SJCRH30 (cell line): ENCODE measurements around the gene PARD3. TPM values are rescaled to one million over a fixed set of nuclear protein-coding genes. Genes with fewer than 3 reads are reported as not detected.

Source experiments
- DNase-seq, 2 experiments: peaks; one replicate each; pipeline ENCODE4 v3.0.0-alpha.2; 2015 to 2020
- H3K27ac ChIP-seq: fragments of 250-450 bp; sonication (Bioruptor Pico); 2 replicates; pipeline ENCODE4 v1.5.1; 2020; ENCODE audit warnings: mild to moderate bottlenecking, moderate library complexity
- H3K27me3 ChIP-seq: fragments of 250-450 bp; sonication (Bioruptor Pico); 2 replicates; pipeline ENCODE4 v1.5.1; 2020; ENCODE audit warnings: mild to moderate bottlenecking, moderate library complexity
- H3K36me3 ChIP-seq: fragments of 250-450 bp; sonication (Bioruptor Pico); 2 replicates; pipeline ENCODE4 v1.5.1; 2020; ENCODE audit warnings: mild to moderate bottlenecking, moderate library complexity
- H3K4me1 ChIP-seq: fragments of 250-450 bp; sonication (Bioruptor Pico); 2 replicates; pipeline ENCODE4 v1.5.1; 2020; ENCODE audit warnings: mild to moderate bottlenecking, moderate library complexity
- H3K4me3 ChIP-seq: fragments of 250-450 bp; sonication (Bioruptor Pico); 2 replicates; pipeline ENCODE4 v1.5.1; 2020; ENCODE audit warnings: mild to moderate bottlenecking, moderate library complexity
- H3K9me3 ChIP-seq: fragments of 250-450 bp; sonication (Bioruptor Pico); replicated peaks from 2 replicates; pipeline ENCODE4 v1.5.1; 2020; ENCODE audit warnings: mild to moderate bottlenecking, moderate library complexity
- total RNA-seq: library from RNA; depleted of rRNA; stranded (reverse); fragments of >200 nt; shearing (Covaris generic); gene quantifications from 2 replicates; pipeline ENCODE4 v1.2.3, GENCODE V29; 2014

Gene PARD3
- total RNA-seq, 1 experiment from 2014 or later = 58.7 TPM

- Histone ChIP-seq H3K36me3 (no peaks in the 10 kb centered on the region), H3K27me3 (no peaks in the 10 kb centered on the region)
- DNase-seq = no peak
These were observed 338.5 kb downstream of the PARD3 start for GRCh38 chr10:34476608-34477007.

GRCh38 chr10:34475786-34476185 lies 339.3 kb downstream of the PARD3 start:
- Histone ChIP-seq H3K4me3 (no peak overlapping the region), H3K27ac (no peak overlapping the region), H3K4me1 (peaks cover 6% of the 10 kb centered on the region; the same call in 1 of the 2 replicates), H3K9me3 (no peaks in the 10 kb centered on the region), H3K27me3 (no peaks in the 10 kb centered on the region), H3K36me3 (no peaks in the 10 kb centered on the region)
- no peak for DNase-seq

More at GRCh38 chr10:34476608-34477007, 338.5 kb downstream of the PARD3 start:
- Histone ChIP-seq H3K4me3 (no peak overlapping the region), H3K9me3 (no peaks in the 10 kb centered on the region), H3K27ac (no peak overlapping the region), H3K4me1 (peaks cover 6% of the 10 kb centered on the region; the same call in 1 of the 2 replicates)

GRCh38 chr10:34475274-34475646 lies 339.8 kb downstream of the PARD3 start:
- no peaks in the 10 kb centered on the region for H3K9me3 ChIP-seq
- no peak overlapping the region for H3K27ac ChIP-seq
- DNase-seq = no peak
- H3K27me3 ChIP-seq = no peaks in the 10 kb centered on the region
- no peak overlapping the region for H3K4me3 ChIP-seq
- peaks cover 6% of the 10 kb centered on the region; the same call in 1 of the 2 replicates for H3K4me1 ChIP-seq
- no peaks in the 10 kb centered on the region for H3K36me3 ChIP-seq

GRCh38 chr10:34474555-34475273 lies 340.4 kb downstream of the PARD3 start:
- H3K27me3 ChIP-seq = no peaks in the 10 kb centered on the region
- no peaks in the 10 kb centered on the region for H3K9me3 ChIP-seq
- H3K27ac ChIP-seq = no peak overlapping the region
- no peak for DNase-seq
- peaks cover 6% of the 10 kb centered on the region; the same call in 1 of the 2 replicates for H3K4me1 ChIP-seq
- H3K4me3 ChIP-seq = no peak overlapping the region
- no peaks in the 10 kb centered on the region for H3K36me3 ChIP-seq

GRCh38 chr10:34474009-34474376 lies 341.1 kb downstream of the PARD3 start:
- no peaks in the 10 kb centered on the region for H3K36me3 ChIP-seq
- H3K27me3 ChIP-seq = no peaks in the 10 kb centered on the region
- H3K4me3 ChIP-seq = no peak overlapping the region
- peaks cover 6% of the 10 kb centered on the region; the same call in 1 of the 2 replicates for H3K4me1 ChIP-seq
- no peak for DNase-seq
- no peaks in the 10 kb centered on the region for H3K9me3 ChIP-seq
- no peak overlapping the region for H3K27ac ChIP-seq

- Histone ChIP-seq H3K4me3 (no peak overlapping the region), H3K36me3 (no peaks in the 10 kb centered on the region), H3K4me1 (peaks cover 6% of the 10 kb centered on the region; the same call in 1 of the 2 replicates), H3K27ac (no peak overlapping the region), H3K9me3 (no peaks in the 10 kb centered on the region), H3K27me3 (no peaks in the 10 kb centered on the region)
- DNase-seq = peak; percentile 34 to 66
These were observed 341.7 kb downstream of the PARD3 start for GRCh38 chr10:34473174-34474008.

GRCh38 chr10:34470307-34470706 lies 344.8 kb downstream of the PARD3 start:
- Histone ChIP-seq H3K36me3 (no peaks in the 10 kb centered on the region), H3K27ac (no peak overlapping the region), H3K27me3 (no peaks in the 10 kb centered on the region), H3K4me1 (peaks cover 6% of the 10 kb centered on the region; the same call in 1 of the 2 replicates), H3K4me3 (no peak overlapping the region), H3K9me3 (no peaks in the 10 kb centered on the region)
- no peak for DNase-seq

- Histone ChIP-seq H3K4me3 (no peak overlapping the region), H3K36me3 (no peaks in the 10 kb centered on the region), H3K27ac (no peak overlapping the region), H3K27me3 (no peaks in the 10 kb centered on the region), H3K4me1 (peaks cover 6% of the 10 kb centered on the region; the same call in 1 of the 2 replicates), H3K9me3 (no peaks in the 10 kb centered on the region)
- DNase-seq = no peak
These were observed 345.6 kb downstream of the PARD3 start for GRCh38 chr10:34469446-34469845.

- H3K4me1 ChIP-seq = no peaks in the 10 kb centered on the region
- H3K36me3 ChIP-seq = no peaks in the 10 kb centered on the region
- DNase-seq = no peak
- H3K9me3 ChIP-seq = no peaks in the 10 kb centered on the region
- no peak overlapping the region for H3K27ac ChIP-seq
- H3K27me3 ChIP-seq = no peaks in the 10 kb centered on the region
- H3K4me3 ChIP-seq = no peak overlapping the region
These were observed 347.2 kb downstream of the PARD3 start for GRCh38 chr10:34467902-34468301.

- Histone ChIP-seq H3K27me3 (no peaks in the 10 kb centered on the region), H3K9me3 (no peaks in the 10 kb centered on the region), H3K27ac (no peak overlapping the region), H3K4me3 (no peak overlapping the region), H3K4me1 (no peaks in the 10 kb centered on the region), H3K36me3 (no peaks in the 10 kb centered on the region)
- DNase-seq = no peak
These were observed 347.7 kb downstream of the PARD3 start for GRCh38 chr10:34467364-34467763.

- Histone ChIP-seq H3K36me3 (no peaks in the 10 kb centered on the region), H3K4me3 (no peak overlapping the region)
- DNase-seq = no peak
These were observed 349.4 kb downstream of the PARD3 start for GRCh38 chr10:34465678-34466077.

GRCh38 chr10:34464591-34464990 lies 350.5 kb downstream of the PARD3 start:
- no peak for DNase-seq
- Histone ChIP-seq H3K27me3 (no peaks in the 10 kb centered on the region), H3K36me3 (no peaks in the 10 kb centered on the region), H3K4me3 (no peak overlapping the region), H3K4me1 (no peaks in the 10 kb centered on the region), H3K27ac (no peak overlapping the region), H3K9me3 (no peaks in the 10 kb centered on the region)

More at GRCh38 chr10:34465678-34466077, 349.4 kb downstream of the PARD3 start:
- H3K27me3 ChIP-seq = no peaks in the 10 kb centered on the region
- no peak overlapping the region for H3K27ac ChIP-seq
- H3K9me3 ChIP-seq = no peaks in the 10 kb centered on the region
- no peaks in the 10 kb centered on the region for H3K4me1 ChIP-seq

GRCh38 chr10:34464000-34464399 lies 351.1 kb downstream of the PARD3 start:
- no peaks in the 10 kb centered on the region for H3K36me3 ChIP-seq
- H3K27me3 ChIP-seq = no peaks in the 10 kb centered on the region
- no peak overlapping the region for H3K4me3 ChIP-seq
- no peak for DNase-seq
- no peak overlapping the region for H3K27ac ChIP-seq
- H3K9me3 ChIP-seq = no peaks in the 10 kb centered on the region
- no peaks in the 10 kb centered on the region for H3K4me1 ChIP-seq

GRCh38 chr10:34462993-34463392 lies 352.1 kb downstream of the PARD3 start:
- Histone ChIP-seq H3K36me3 (no peaks in the 10 kb centered on the region), H3K27me3 (no peaks in the 10 kb centered on the region), H3K9me3 (no peaks in the 10 kb centered on the region), H3K4me1 (no peaks in the 10 kb centered on the region), H3K4me3 (no peak overlapping the region), H3K27ac (no peak overlapping the region)
- no peak for DNase-seq

- H3K9me3 ChIP-seq = no peaks in the 10 kb centered on the region
- no peak overlapping the region for H3K27ac ChIP-seq
- no peak overlapping the region for H3K4me3 ChIP-seq
- H3K36me3 ChIP-seq = no peaks in the 10 kb centered on the region
- no peaks in the 10 kb centered on the region for H3K27me3 ChIP-seq
- DNase-seq = no peak
- no peaks in the 10 kb centered on the region for H3K4me1 ChIP-seq
These were observed 353.0 kb downstream of the PARD3 start for GRCh38 chr10:34462056-34462455.
